PFSK-1 (cell line): ENCODE measurements around the gene CYP26A1.

ENCODE experiments used
- POLR2AphosphoS5 ChIP-seq: IDR thresholded peaks from 2 replicates; pipeline ENCODE4 v1.6.1; 2012; ENCODE audit warnings: low read depth, mild to moderate bottlenecking, control low read depth, low read length, moderate library complexity
- SIN3A ChIP-seq: IDR thresholded peaks from 2 replicates; pipeline ENCODE4 v1.6.1; 2012; ENCODE audit warnings: mild to moderate bottlenecking, low read length, moderate library complexity, borderline replicate concordance; ENCODE audit not compliant: insufficient read depth
- TAF1 ChIP-seq: IDR thresholded peaks from 2 replicates; pipeline ENCODE4 v1.6.1; 2012; ENCODE audit warnings: low read length, control low read depth, borderline replicate concordance; ENCODE audit not compliant: insufficient read depth
- TF ChIP-seq, protein P1 (sequence below), 2 experiments: IDR thresholded peaks; 2 replicates each; pipeline versions ENCODE4 v1.6.1 to v1.8.0; 2011 to 2012; ENCODE audit warnings: low read depth in 2 of 2, low read length in 2 of 2, control low read depth in 1 of 2, inconsistent platforms in 1 of 2, mild to moderate bottlenecking in 1 of 2, moderate library complexity in 1 of 2; ENCODE audit not compliant: insufficient read depth in 1 of 2

DNA sequence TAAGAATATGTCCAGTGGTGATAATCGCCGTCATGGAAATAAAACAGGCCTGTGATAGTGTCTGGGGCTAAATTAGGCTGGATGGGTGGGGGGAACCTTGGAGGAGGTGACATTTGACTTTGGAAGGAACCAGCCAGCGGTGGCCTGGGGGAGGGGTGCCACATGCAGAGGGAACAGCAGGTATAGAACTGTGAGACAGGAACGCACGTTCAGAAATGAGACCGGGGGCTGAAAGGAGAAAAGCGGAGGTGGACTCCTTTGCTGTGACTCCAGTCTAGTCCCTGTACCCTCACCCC, 2.6 kb upstream of the CYP26A1 start:
- no peak for TF ChIP-seq SIN3A
- TF ChIP-seq, protein P1, sequence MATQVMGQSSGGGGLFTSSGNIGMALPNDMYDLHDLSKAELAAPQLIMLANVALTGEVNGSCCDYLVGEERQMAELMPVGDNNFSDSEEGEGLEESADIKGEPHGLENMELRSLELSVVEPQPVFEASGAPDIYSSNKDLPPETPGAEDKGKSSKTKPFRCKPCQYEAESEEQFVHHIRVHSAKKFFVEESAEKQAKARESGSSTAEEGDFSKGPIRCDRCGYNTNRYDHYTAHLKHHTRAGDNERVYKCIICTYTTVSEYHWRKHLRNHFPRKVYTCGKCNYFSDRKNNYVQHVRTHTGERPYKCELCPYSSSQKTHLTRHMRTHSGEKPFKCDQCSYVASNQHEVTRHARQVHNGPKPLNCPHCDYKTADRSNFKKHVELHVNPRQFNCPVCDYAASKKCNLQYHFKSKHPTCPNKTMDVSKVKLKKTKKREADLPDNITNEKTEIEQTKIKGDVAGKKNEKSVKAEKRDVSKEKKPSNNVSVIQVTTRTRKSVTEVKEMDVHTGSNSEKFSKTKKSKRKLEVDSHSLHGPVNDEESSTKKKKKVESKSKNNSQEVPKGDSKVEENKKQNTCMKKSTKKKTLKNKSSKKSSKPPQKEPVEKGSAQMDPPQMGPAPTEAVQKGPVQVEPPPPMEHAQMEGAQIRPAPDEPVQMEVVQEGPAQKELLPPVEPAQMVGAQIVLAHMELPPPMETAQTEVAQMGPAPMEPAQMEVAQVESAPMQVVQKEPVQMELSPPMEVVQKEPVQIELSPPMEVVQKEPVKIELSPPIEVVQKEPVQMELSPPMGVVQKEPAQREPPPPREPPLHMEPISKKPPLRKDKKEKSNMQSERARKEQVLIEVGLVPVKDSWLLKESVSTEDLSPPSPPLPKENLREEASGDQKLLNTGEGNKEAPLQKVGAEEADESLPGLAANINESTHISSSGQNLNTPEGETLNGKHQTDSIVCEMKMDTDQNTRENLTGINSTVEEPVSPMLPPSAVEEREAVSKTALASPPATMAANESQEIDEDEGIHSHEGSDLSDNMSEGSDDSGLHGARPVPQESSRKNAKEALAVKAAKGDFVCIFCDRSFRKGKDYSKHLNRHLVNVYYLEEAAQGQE (IDR thresholded peaks at IDR 0.05; ENCODE audit: insufficient read depth in 1 of 2, low read depth in 2 of 2, low read length in 2 of 2) = no peak
- no peak for TF ChIP-seq POLR2AphosphoS5
- TF ChIP-seq TAF1 = no peak
